OCI-LY1 (cell line): Measurements from ENCODE around the gene TPM2.
A peak's percentile ranks its signal among the peaks of the same experiment; 100 is the strongest.

Source experiments
- H2AFZ ChIP-seq: fragments of 200-600 bp; sonication (generic), shearing (Covaris generic); 2 replicates; pipeline ENCODE4 v1.6.0; 2014; ENCODE audit warnings: antibody characterized with exemption, mild to moderate bottlenecking, low read length
- H3F3A ChIP-seq: fragments of 200-600 bp; sonication (generic), shearing (Covaris generic); 2 replicates; pipeline ENCODE4 v1.6.0; 2014; ENCODE audit warnings: mild to moderate bottlenecking, antibody characterized with exemption, low read length, moderate library complexity; ENCODE audit not compliant: insufficient read depth
- H3K27ac ChIP-seq: fragments of 200-600 bp; sonication (generic); 2 replicates; pipeline ENCODE4 v1.5.1; 2014; ENCODE audit warnings: low read length, mixed run types, mild to moderate bottlenecking, low read depth; ENCODE audit not compliant: poor library complexity, severe bottlenecking
- H3K27me3 ChIP-seq: fragments of 200-600 bp; sonication (generic); 2 replicates; pipeline ENCODE4 v1.6.0; 2014; ENCODE audit warnings: antibody characterized with exemption, mild to moderate bottlenecking, low read length, moderate library complexity; ENCODE audit not compliant: insufficient read depth
- H3K36me3 ChIP-seq: fragments of 200-600 bp; sonication (generic); 2 replicates; pipeline ENCODE4 v1.6.1; 2014; ENCODE audit warnings: mild to moderate bottlenecking, antibody characterized with exemption, low read length, moderate library complexity, mixed read lengths; ENCODE audit not compliant: insufficient read depth
- H3K4me1 ChIP-seq: fragments of 200-600 bp; sonication (generic); 2 replicates; pipeline ENCODE4 v1.5.1; 2014; ENCODE audit warnings: mild to moderate bottlenecking, low read length, moderate library complexity; ENCODE audit not compliant: insufficient read depth, severe bottlenecking
- H3K4me2 ChIP-seq: fragments of 200-600 bp; sonication (generic), shearing (Covaris generic); 2 replicates; pipeline ENCODE4 v1.6.1; 2014; ENCODE audit warnings: low read length
- H3K4me3 ChIP-seq: fragments of 200-600 bp; sonication (generic); 2 replicates; pipeline ENCODE4 v1.5.1; 2014; ENCODE audit warnings: low read length, low read depth, mild to moderate bottlenecking, mixed read lengths; ENCODE audit not compliant: poor library complexity, severe bottlenecking
- H3K79me2 ChIP-seq: fragments of 200-600 bp; shearing (Covaris generic); 2 replicates; pipeline ENCODE4 v1.6.1; 2016; ENCODE audit warnings: mixed run types, low read length, mixed read lengths; ENCODE audit not compliant: insufficient read depth
- H3K9ac ChIP-seq: fragments of 200-600 bp; sonication (generic), shearing (Covaris generic); 2 replicates; pipeline ENCODE4 v1.6.1; 2014; ENCODE audit warnings: mild to moderate bottlenecking, low read length, mixed read lengths
- H3K9me2 ChIP-seq: fragments of 200-600 bp; sonication (generic), shearing (Covaris generic); 2 replicates; pipeline ENCODE4 v1.6.1; 2014; ENCODE audit warnings: low read depth, mild to moderate bottlenecking, low read length, mixed read lengths
- H3K9me3 ChIP-seq: fragments of 200-600 bp; shearing (Covaris generic); 2 replicates; pipeline ENCODE4 v1.6.1; 2014; ENCODE audit warnings: low read length, mixed read lengths
- H4K20me1 ChIP-seq: fragments of 200-600 bp; sonication (generic), shearing (Covaris generic); 2 replicates; pipeline ENCODE4 v1.6.0; 2016; ENCODE audit warnings: mild to moderate bottlenecking, low read length; ENCODE audit not compliant: insufficient read depth
- CTCF ChIP-seq: fragments of 200-600 bp; sonication (generic), shearing (Covaris generic); IDR thresholded peaks from 2 replicates; pipeline ENCODE4 v1.5.1; 2017; ENCODE audit warnings: mild to moderate bottlenecking, antibody characterized with exemption, low read length, moderate library complexity, mixed read lengths
- EZH2 ChIP-seq: fragments of 200-600 bp; sonication (generic), shearing (Covaris generic); IDR thresholded peaks from 2 replicates; pipeline ENCODE4 v1.8.0; 2017; ENCODE audit warnings: borderline replicate concordance, mixed run types, mild to moderate bottlenecking, antibody characterized with exemption, low read length, moderate library complexity, mixed read lengths

TPM2 gene

GRCh38 chr9:35664531-35665470 is 24.9 kb downstream of the TPM2 start, which contains the start of gene ARHGEF39:
Gene ARHGEF39 (minus strand): TSS chr9:35665195. CDS start chr9:35665169, 26 bp downstream.
- Histone ChIP-seq H3F3A (no peaks in the 10 kb centered on the region), H3K4me3 (peak within 1 kb of the TSS; percentile 74), H4K20me1 (no peaks in the 10 kb centered on the region), H3K9ac (peak within 1 kb of the TSS; percentile 91), H3K27ac (peak within 1 kb of the TSS; percentile 85), H3K79me2 (no peaks in the 10 kb centered on the region), H3K9me2 (no peaks in the 10 kb centered on the region), H2AFZ (no peak within 1 kb of the TSS), H3K27me3 (no peaks in the 10 kb centered on the region), H3K4me2 (peak within 1 kb of the TSS; percentile 71), H3K36me3 (peaks cover 33% of the 10 kb centered on the region; the same call in 1 of the 2 replicates), H3K9me3 (no peaks in the 10 kb centered on the region), H3K4me1 (peaks cover 52% of the 10 kb centered on the region)
- peak; percentile 53 for TF ChIP-seq CTCF
- no peak for TF ChIP-seq EZH2

- H3K4me2 ChIP-seq = peak overlapping the region; percentile 71; the same call in 1 of the 2 replicates
- H3K4me3 ChIP-seq = peak overlapping the region; percentile 74
- peaks cover 70% of the 10 kb centered on the region for H3K4me1 ChIP-seq
- H4K20me1 ChIP-seq = no peaks in the 10 kb centered on the region
- H3K9me2 ChIP-seq = no peaks in the 10 kb centered on the region
- H3K9ac ChIP-seq = no peak overlapping the region
- H3K79me2 ChIP-seq = no peaks in the 10 kb centered on the region
- H3K27me3 ChIP-seq = no peaks in the 10 kb centered on the region
- H3K27ac ChIP-seq = peak overlapping the region; percentile 30
- peaks cover 33% of the 10 kb centered on the region; the same call in 1 of the 2 replicates for H3K36me3 ChIP-seq
- H3F3A ChIP-seq = no peaks in the 10 kb centered on the region
- H3K9me3 ChIP-seq = no peaks in the 10 kb centered on the region
- H2AFZ ChIP-seq = no peak overlapping the region
- TF ChIP-seq CTCF (no peak), EZH2 (no peak)
These were observed 27.3 kb downstream of the TPM2 start for GRCh38 chr9:35662437-35662836.

GRCh38 chr9:35661756-35662350 is 27.9 kb downstream of the TPM2 start:
- Histone ChIP-seq H3K79me2 (no peaks in the 10 kb centered on the region), H3F3A (no peaks in the 10 kb centered on the region), H3K27ac (peak overlapping the region; percentile 30), H3K9ac (no peak overlapping the region), H3K36me3 (peaks cover 33% of the 10 kb centered on the region; the same call in 1 of the 2 replicates), H2AFZ (no peak overlapping the region), H3K9me3 (no peaks in the 10 kb centered on the region), H3K4me2 (peak overlapping the region; percentile 71; the same call in 1 of the 2 replicates), H4K20me1 (no peaks in the 10 kb centered on the region), H3K4me3 (no peak overlapping the region), H3K4me1 (peaks cover 76% of the 10 kb centered on the region), H3K27me3 (no peaks in the 10 kb centered on the region), H3K9me2 (no peaks in the 10 kb centered on the region)
- TF ChIP-seq EZH2 (no peak), CTCF (no peak)
